Panc1 (cell line): Measurements from ENCODE around the gene NEGR1.

ENCODE experiments used
- CTCF ChIP-seq: fragments of 450-650 bp; IDR thresholded peaks from 2 replicates; pipeline ENCODE4 v1.5.1; 2017; ENCODE audit warnings: mild to moderate bottlenecking
- POLR2AphosphoS5 ChIP-seq: IDR thresholded peaks from 2 replicates; pipeline ENCODE4 v1.6.1; 2012; ENCODE audit warnings: mild to moderate bottlenecking, low read depth, low read length, moderate library complexity
- REST ChIP-seq, 2 experiments: IDR thresholded peaks; 2 replicates each; pipeline ENCODE4 v1.6.1; 2011 to 2012; ENCODE audit warnings: low read depth in 2 of 2, control low read depth in 1 of 2, low read length in 1 of 2, mild to moderate bottlenecking in 1 of 2, moderate library complexity in 1 of 2; ENCODE audit not compliant: insufficient read depth in 1 of 2
- SIN3A ChIP-seq: IDR thresholded peaks from 2 replicates; pipeline ENCODE4 v1.6.1; 2012; ENCODE audit warnings: low read depth, mild to moderate bottlenecking, low read length, moderate library complexity, borderline replicate concordance; ENCODE audit not compliant: insufficient read depth
- TCF7L2 ChIP-seq: IDR thresholded peaks from 2 replicates; pipeline ENCODE4 v1.6.1; 2011; ENCODE audit warnings: mild to moderate bottlenecking, low read depth, low read length, inconsistent platforms

- TF ChIP-seq CTCF, result no peak
- no peak for TF ChIP-seq TCF7L2
- TF ChIP-seq SIN3A, result no peak
- no peak for TF ChIP-seq POLR2AphosphoS5
- no peak for TF ChIP-seq REST (IDR thresholded peaks at IDR 0.05; ENCODE audit: insufficient read depth in 1 of 2, low read depth in 2 of 2, low read length in 1 of 2)
Measured at GRCh38 chr1:71532343-71532742, 750.0 kb downstream of the NEGR1 start.
